Lower lobe of right lung (tissue), 2 donors: ENCODE results near the gene PLA2G4A. TPM values are rescaled to one million over a fixed set of nuclear protein-coding genes. Genes with fewer than 3 reads are reported as not detected.
A peak's percentile ranks its signal among the peaks of the same experiment; 100 is the strongest.

Experiments
- ATAC-seq, 2 donors: fragments of 200-7000 bp; cut with Tn5 transposase; one replicate each; pipeline ENCODE4 v1.9.1; 2020 to 2022; ENCODE audit warnings: mild to moderate bottlenecking in 2 of 2, moderate library complexity in 2 of 2
- DNase-seq: peaks from one replicate; pipeline ENCODE4 v3.0.0-alpha.2; 2020
- H3K27ac ChIP-seq: fragments of 200-600 bp; one replicate; pipeline ENCODE4 v1.8.0; 2022
- H3K27me3 ChIP-seq: fragments of 200-600 bp; one replicate; pipeline ENCODE4 v1.8.0; 2022; ENCODE audit warnings: low read depth
- H3K36me3 ChIP-seq: fragments of 200-600 bp; one replicate; pipeline ENCODE4 v1.8.0; 2022; ENCODE audit warnings: mild to moderate bottlenecking
- H3K4me1 ChIP-seq: fragments of 200-600 bp; one replicate; pipeline ENCODE4 v1.8.0; 2022
- H3K4me3 ChIP-seq: fragments of 200-600 bp; one replicate; pipeline ENCODE4 v1.8.0; 2022; ENCODE audit warnings: mild to moderate bottlenecking
- H3K9me3 ChIP-seq: fragments of 200-600 bp; one replicate; pipeline ENCODE4 v1.8.0; 2022
- intact Hi-C: fragments of 100-400 bp; cut with DNase I; formaldehyde crosslinking; loops from one replicate; pipeline ENCODE4 v1.11.0; 2022
- total RNA-seq: library from RNA; stranded (reverse); fragmentation: NEBNext Ultra II Directional; extraction: Animal tissue kit (Norgen Biotek cat#: 25700); gene quantifications from one replicate; pipeline ENCODE4 v1.2.1, GENCODE V29; 2021
- TF ChIP-seq, protein P1 (sequence below): fragments of 200-600 bp; IDR thresholded peaks from one replicate; pipeline ENCODE4 v1.8.0; 2022; ENCODE audit warnings: antibody characterized with exemption, mild to moderate bottlenecking
- donor health status: DM: no; HTN: yes; CAD: no; lungs with severe emphysema.

PLA2G4A gene
- total RNA-seq, 1 donor from 2014 or later: 10.1 TPM

DNA sequence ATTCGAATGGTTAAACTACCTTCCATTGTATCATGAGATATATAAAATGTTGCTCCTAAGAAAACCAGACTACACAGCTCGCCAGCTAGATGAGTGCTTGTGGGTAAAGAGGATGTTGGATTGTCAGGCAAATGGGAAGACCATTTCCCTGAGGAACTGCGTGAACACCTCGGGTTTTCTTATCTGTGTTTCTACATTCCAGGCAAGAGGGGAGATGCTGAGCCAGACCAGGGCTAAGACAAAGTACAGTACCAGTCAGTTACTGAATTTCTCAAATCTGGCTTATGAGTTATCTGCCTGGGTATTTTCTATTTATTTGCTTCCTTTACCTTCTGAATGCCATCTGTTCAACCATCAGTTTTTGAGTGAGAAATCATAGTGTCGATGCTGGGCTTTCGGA, 170.8 kb downstream of the PLA2G4A start:
- Histone ChIP-seq H3K27me3 (no peaks in the 10 kb centered on the region), H3K27ac (no peak overlapping the region), H3K4me3 (no peak overlapping the region), H3K36me3 (no peaks in the 10 kb centered on the region), H3K9me3 (no peaks in the 10 kb centered on the region), H3K4me1 (no peaks in the 10 kb centered on the region)
- DNase-seq (no peak), ATAC-seq (no peak)
- TF ChIP-seq, protein P1, sequence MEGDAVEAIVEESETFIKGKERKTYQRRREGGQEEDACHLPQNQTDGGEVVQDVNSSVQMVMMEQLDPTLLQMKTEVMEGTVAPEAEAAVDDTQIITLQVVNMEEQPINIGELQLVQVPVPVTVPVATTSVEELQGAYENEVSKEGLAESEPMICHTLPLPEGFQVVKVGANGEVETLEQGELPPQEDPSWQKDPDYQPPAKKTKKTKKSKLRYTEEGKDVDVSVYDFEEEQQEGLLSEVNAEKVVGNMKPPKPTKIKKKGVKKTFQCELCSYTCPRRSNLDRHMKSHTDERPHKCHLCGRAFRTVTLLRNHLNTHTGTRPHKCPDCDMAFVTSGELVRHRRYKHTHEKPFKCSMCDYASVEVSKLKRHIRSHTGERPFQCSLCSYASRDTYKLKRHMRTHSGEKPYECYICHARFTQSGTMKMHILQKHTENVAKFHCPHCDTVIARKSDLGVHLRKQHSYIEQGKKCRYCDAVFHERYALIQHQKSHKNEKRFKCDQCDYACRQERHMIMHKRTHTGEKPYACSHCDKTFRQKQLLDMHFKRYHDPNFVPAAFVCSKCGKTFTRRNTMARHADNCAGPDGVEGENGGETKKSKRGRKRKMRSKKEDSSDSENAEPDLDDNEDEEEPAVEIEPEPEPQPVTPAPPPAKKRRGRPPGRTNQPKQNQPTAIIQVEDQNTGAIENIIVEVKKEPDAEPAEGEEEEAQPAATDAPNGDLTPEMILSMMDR: no peak
- intact Hi-C loops: no loop called here

DNA sequence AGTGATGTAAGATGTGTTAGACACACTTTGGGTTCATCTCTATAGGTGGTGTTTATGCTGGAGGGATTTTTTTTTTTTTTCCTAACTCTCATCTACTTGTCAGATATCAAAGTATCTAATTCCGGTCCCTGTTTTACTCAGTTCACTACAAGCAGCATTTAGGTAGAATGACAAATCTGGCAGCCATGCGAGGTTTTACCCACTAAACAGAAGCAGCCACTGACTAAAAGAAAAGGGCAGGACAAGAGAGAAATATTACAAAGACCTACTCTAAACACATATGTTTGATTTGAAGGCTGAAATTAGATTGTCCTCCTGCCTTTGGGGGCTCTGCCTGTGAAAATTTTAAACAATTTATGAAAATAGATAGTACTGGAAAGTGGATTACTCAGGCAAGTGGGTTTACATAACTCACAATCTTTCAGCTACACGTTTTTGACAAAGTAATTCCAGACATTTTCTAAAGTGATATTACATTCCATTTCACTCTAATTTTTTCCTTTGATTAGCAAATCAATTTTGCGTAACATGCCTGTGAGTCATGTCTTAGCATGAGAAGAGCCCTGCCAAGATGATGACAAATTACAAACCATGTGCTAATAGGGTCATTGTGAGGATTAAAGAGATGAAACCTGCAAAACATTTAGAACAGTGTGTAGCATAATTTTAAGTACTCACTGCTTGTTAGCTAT, 172.6 kb downstream of the PLA2G4A start:
- Histone ChIP-seq H3K36me3 (no peaks in the 10 kb centered on the region), H3K4me1 (no peaks in the 10 kb centered on the region), H3K27me3 (no peaks in the 10 kb centered on the region), H3K4me3 (no peak overlapping the region), H3K27ac (no peak overlapping the region), H3K9me3 (no peaks in the 10 kb centered on the region)
- intact Hi-C loops: no loop called here
- TF ChIP-seq, protein P1: no peak
- peak; percentile 47 to 52 for ATAC-seq
- no peak for DNase-seq

DNA sequence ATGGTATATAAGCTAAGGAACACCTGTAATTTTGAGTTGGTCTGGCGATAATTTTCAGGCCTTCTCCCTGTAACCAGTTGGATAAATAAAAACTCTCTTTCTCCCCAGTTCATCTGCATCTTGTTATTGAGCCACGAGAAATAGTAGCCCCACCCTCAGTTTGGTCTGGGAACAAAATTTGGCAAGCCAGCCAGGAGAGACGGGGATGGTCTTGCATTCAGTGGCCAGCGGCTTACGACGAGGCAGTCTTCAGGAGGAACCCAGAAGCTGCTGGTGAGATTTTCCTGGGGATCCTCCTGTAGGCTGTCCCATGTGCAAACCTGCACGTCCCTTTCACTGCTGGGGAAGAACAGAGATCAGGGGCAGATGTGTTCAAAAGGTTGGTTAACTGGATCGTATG, 174.6 kb downstream of the PLA2G4A start:
- TF ChIP-seq, protein P1: no peak
- Histone ChIP-seq H3K4me1 (no peaks in the 10 kb centered on the region), H3K36me3 (no peaks in the 10 kb centered on the region), H3K9me3 (peaks cover under 1% of the 10 kb centered on the region), H3K27ac (no peak overlapping the region), H3K4me3 (no peak overlapping the region), H3K27me3 (no peaks in the 10 kb centered on the region)
- intact Hi-C loops: no loop called here
- no peak for ATAC-seq
- DNase-seq: no peak

DNA sequence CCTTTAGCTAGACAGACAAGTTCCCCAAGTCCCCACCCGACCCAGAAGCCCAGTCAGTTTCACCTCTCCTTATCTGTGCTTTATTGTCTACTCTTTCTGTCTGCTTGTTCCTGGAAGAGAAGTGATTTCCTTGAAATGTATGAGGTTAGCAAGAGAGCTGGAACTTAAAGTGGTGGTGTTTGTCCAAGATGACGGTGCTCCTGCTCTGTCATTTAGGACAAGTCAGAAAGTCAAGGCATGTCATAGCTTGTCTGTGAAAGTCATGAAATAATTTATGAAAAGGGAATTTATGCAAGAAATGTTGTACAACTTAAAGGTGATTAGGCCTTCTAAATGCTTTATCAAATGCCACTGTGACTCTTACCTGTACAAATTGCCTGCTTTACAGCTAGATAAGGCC, 178.1 kb downstream of the PLA2G4A start:
- intact Hi-C loops: no loop called here
- H3K27ac ChIP-seq: no peak overlapping the region
- ATAC-seq (no peak), DNase-seq (no peak)
- H3K4me3 ChIP-seq: no peak overlapping the region
- peaks cover 6% of the 10 kb centered on the region for H3K9me3 ChIP-seq
- H3K4me1 ChIP-seq: no peaks in the 10 kb centered on the region
- H3K27me3 ChIP-seq: no peaks in the 10 kb centered on the region
- no peaks in the 10 kb centered on the region for H3K36me3 ChIP-seq
- TF ChIP-seq, protein P1: no peak

DNA sequence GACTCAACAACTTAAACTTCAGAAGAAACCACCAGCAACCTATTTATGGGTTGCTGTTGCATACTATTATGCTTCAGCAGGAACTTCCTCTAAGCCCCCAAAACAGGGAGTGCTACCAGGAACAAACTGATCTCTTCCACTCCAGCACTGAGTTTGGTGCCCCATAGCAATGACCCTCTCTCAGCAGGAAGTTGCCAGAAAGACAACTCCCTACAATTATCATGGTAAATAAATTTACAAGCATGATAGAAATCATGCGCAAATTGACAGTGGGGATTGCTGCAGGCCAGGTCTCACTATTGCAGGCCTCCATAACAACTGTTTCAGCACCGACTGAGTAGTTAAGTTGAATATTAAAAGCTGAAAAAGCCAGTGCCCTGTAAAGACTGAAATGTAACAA, 180.6 kb downstream of the PLA2G4A start:
- no peaks in the 10 kb centered on the region for H3K36me3 ChIP-seq
- intact Hi-C loops: no loop called here
- TF ChIP-seq, protein P1: no peak
- DNase-seq (no peak), ATAC-seq (no peak)
- H3K27me3 ChIP-seq: no peaks in the 10 kb centered on the region
- peaks cover 6% of the 10 kb centered on the region for H3K9me3 ChIP-seq
- H3K4me1 ChIP-seq: no peaks in the 10 kb centered on the region
- no peak overlapping the region for H3K4me3 ChIP-seq
- no peak overlapping the region for H3K27ac ChIP-seq
